ENCODE data around the gene COLEC12.

- no peak for TF ChIP-seq CTCF (IDR thresholded peaks at IDR 0.05)
- no peak for TF ChIP-seq POLR2A (IDR thresholded peaks at IDR 0.05)
These were observed 205.9 kb downstream of the COLEC12 start for GRCh38 chr18:294566-294965.
